Loucy (cell line): ENCODE data around the gene C20orf173.
"Not testable (repeated sequence)": the region's sequence is repeated elsewhere in the genome, so short reads cannot be mapped to it uniquely, and the experiment has no call there.

Experiments used
- H2AFZ ChIP-seq: fragments of 200-600 bp; sonication (generic); 2 replicates; pipeline ENCODE4 v1.6.0; 2016; ENCODE audit warnings: antibody characterized with exemption, mild to moderate bottlenecking, low read length, moderate library complexity
- H3F3A ChIP-seq: fragments of 200-600 bp; 2 replicates; pipeline ENCODE4 v1.6.0; 2016; ENCODE audit warnings: antibody characterized with exemption, low read depth, mild to moderate bottlenecking
- H3K27me3 ChIP-seq: fragments of 200-600 bp; sonication (generic); 2 replicates; pipeline ENCODE4 v1.6.1; 2014; ENCODE audit warnings: low read length, mild to moderate bottlenecking; ENCODE audit not compliant: insufficient read depth, poor library complexity, severe bottlenecking
- H3K36me3 ChIP-seq: fragments of 200-600 bp; sonication (generic); 2 replicates; pipeline ENCODE4 v1.6.1; 2016; ENCODE audit warnings: low read length; ENCODE audit not compliant: insufficient read depth
- H3K4me1 ChIP-seq: fragments of 200-600 bp; sonication (generic); 2 replicates; pipeline ENCODE4 v1.5.1; 2014; ENCODE audit warnings: low read length, mild to moderate bottlenecking; ENCODE audit not compliant: insufficient read depth, poor library complexity, severe bottlenecking
- H3K4me2 ChIP-seq: fragments of 200-600 bp; sonication (generic); 2 replicates; pipeline ENCODE4 v1.6.0; 2014; ENCODE audit warnings: antibody characterized with exemption, low read length, low read depth, mild to moderate bottlenecking; ENCODE audit not compliant: poor library complexity, severe bottlenecking
- H3K4me3 ChIP-seq: fragments of 200-600 bp; sonication (generic); 2 replicates; pipeline ENCODE4 v1.5.1; 2014; ENCODE audit warnings: low read length, mild to moderate bottlenecking, mixed read lengths; ENCODE audit not compliant: poor library complexity, severe bottlenecking
- H3K79me2 ChIP-seq: fragments of 200-600 bp; sonication (generic); 2 replicates; pipeline ENCODE4 v1.6.1; 2014; ENCODE audit warnings: low read length; ENCODE audit not compliant: insufficient read depth
- H3K9ac ChIP-seq: fragments of 200-600 bp; sonication (generic); 2 replicates; pipeline ENCODE4 v1.6.0; 2014; ENCODE audit warnings: mild to moderate bottlenecking, low read depth, low read length, moderate library complexity; ENCODE audit not compliant: poor library complexity, severe bottlenecking
- H3K9me2 ChIP-seq: fragments of 200-600 bp; sonication (generic); replicated peaks from 2 replicates; pipeline ENCODE4 v1.6.1; 2016; ENCODE audit warnings: low read depth, low read length, mixed read lengths
- H3K9me3 ChIP-seq: fragments of 200-600 bp; sonication (generic); 2 replicates; pipeline ENCODE4 v1.6.1; 2014; ENCODE audit warnings: mild to moderate bottlenecking, antibody characterized with exemption, low read length, low read depth; ENCODE audit not compliant: insufficient read depth
- H4K20me1 ChIP-seq: fragments of 200-600 bp; sonication (generic); 2 replicates; pipeline ENCODE4 v1.6.0; 2014; ENCODE audit warnings: antibody characterized with exemption, low read length, mild to moderate bottlenecking; ENCODE audit not compliant: insufficient read depth, poor library complexity, severe bottlenecking
- EZH2phosphoT487 ChIP-seq: fragments of 200-600 bp; IDR thresholded peaks from 2 replicates; pipeline ENCODE4 v1.6.1; 2018; ENCODE audit warnings: antibody characterized with exemption, mild to moderate bottlenecking, moderate library complexity, borderline replicate concordance
- TF ChIP-seq, protein P1 (sequence below): fragments of 200-600 bp; sonication (generic); conservative IDR thresholded peaks from 2 replicates; pipeline ENCODE4 v1.5.1; 2014; ENCODE audit warnings: mild to moderate bottlenecking, antibody characterized with exemption, low read length

C20orf173 gene

DNA sequence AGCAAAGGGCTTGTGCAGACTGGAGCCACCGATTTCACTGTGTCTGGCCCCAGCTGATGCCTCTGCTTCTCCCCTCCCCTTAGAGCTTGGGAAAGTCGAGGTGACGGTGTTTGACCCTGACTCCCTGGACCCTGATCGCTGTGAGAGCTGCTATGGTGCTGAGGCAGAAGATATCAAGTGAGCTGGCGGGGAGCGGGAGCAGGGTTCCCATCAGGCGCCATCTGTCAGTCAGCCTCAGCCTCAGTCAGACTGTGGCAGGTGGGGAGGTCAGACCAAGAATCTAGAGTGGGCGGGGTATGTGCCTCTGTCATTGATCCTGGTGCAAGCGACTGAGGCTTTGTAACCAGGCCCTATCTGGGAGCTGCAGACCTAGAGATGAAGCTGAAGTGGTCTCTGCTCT is 17.9 kb upstream of the C20orf173 start:
- H3K4me1 ChIP-seq = peaks cover 8% of the 10 kb centered on the region
- no peaks in the 10 kb centered on the region for H3F3A ChIP-seq
- no peaks in the 10 kb centered on the region for H3K9me2 ChIP-seq
- H3K27me3 ChIP-seq = no peaks in the 10 kb centered on the region
- no peaks in the 10 kb centered on the region for H3K9me3 ChIP-seq
- H3K9ac ChIP-seq = no peak overlapping the region
- H2AFZ ChIP-seq = no peak overlapping the region
- H3K36me3 ChIP-seq = peaks cover 3% of the 10 kb centered on the region; the same call in 1 of the 2 replicates
- no peak overlapping the region for H3K4me3 ChIP-seq
- no peak overlapping the region for H3K4me2 ChIP-seq
- no peaks in the 10 kb centered on the region for H4K20me1 ChIP-seq
- TF ChIP-seq EZH2phosphoT487 = no peak
- TF ChIP-seq, protein P1, sequence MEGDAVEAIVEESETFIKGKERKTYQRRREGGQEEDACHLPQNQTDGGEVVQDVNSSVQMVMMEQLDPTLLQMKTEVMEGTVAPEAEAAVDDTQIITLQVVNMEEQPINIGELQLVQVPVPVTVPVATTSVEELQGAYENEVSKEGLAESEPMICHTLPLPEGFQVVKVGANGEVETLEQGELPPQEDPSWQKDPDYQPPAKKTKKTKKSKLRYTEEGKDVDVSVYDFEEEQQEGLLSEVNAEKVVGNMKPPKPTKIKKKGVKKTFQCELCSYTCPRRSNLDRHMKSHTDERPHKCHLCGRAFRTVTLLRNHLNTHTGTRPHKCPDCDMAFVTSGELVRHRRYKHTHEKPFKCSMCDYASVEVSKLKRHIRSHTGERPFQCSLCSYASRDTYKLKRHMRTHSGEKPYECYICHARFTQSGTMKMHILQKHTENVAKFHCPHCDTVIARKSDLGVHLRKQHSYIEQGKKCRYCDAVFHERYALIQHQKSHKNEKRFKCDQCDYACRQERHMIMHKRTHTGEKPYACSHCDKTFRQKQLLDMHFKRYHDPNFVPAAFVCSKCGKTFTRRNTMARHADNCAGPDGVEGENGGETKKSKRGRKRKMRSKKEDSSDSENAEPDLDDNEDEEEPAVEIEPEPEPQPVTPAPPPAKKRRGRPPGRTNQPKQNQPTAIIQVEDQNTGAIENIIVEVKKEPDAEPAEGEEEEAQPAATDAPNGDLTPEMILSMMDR = no peak
- peaks cover 8% of the 10 kb centered on the region; the same call in 1 of the 2 replicates for H3K79me2 ChIP-seq

DNA sequence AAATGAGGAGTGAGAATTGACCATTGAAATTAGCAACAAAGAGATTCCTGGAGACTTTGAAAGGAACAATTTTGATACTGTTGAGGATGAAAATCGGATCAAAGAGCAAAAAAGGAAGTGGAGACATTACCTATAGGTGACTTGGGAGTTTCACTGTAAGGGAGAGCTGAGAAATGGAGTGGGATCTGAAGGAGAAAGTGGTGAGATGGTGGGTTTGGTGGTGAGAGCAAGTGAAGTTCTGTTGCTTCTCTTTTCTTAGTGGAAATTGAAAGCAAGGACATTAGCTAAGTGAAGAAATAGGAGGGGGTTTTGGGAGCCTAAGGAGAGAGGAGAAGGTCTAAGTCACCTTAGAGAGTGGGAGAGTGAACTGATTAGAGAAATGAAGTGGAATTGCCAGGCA is 16.7 kb upstream of the C20orf173 start:
- Histone ChIP-seq H2AFZ (no peak overlapping the region), H3F3A (no peaks in the 10 kb centered on the region), H3K79me2 (peaks cover 9% of the 10 kb centered on the region; the same call in 1 of the 2 replicates), H4K20me1 (no peaks in the 10 kb centered on the region), H3K4me3 (no peak overlapping the region), H3K9me3 (no peaks in the 10 kb centered on the region), H3K9me2 (no peaks in the 10 kb centered on the region), H3K27me3 (no peaks in the 10 kb centered on the region), H3K4me1 (peaks cover 17% of the 10 kb centered on the region), H3K4me2 (no peak overlapping the region), H3K9ac (no peak overlapping the region), H3K36me3 (peaks cover 3% of the 10 kb centered on the region; the same call in 1 of the 2 replicates)
- TF ChIP-seq EZH2phosphoT487 = no peak
- TF ChIP-seq, protein P1 = no peak

DNA sequence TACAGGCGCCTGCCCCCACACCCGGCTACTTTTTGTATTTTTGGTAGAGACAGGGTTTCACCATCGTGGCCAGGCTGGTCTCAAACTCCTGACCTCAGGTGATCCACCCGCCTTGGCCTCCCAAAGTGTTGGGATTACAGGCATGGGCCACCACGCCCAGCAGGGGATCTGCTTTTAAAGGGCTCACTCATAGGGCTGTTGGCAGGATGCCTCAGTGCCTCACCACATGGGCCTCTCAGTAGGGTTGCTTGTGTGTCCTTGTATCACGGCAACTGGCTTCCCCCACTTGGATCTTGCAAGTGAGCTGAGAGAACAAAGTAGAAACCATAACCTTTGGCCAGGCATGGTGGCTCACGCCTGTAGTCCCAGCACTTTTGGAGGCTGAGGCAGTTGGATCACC is 15.5 kb upstream of the C20orf173 start:
- H3K36me3 ChIP-seq, H3K9ac ChIP-seq, H2AFZ ChIP-seq, H3K9me2 ChIP-seq, H4K20me1 ChIP-seq, H3K27me3 ChIP-seq, H3K79me2 ChIP-seq, H3F3A ChIP-seq, H3K4me2 ChIP-seq, H3K4me3 ChIP-seq, H3K9me3 ChIP-seq: not testable (repeated sequence)
- peaks cover 18% of the 10 kb centered on the region for H3K4me1 ChIP-seq

DNA sequence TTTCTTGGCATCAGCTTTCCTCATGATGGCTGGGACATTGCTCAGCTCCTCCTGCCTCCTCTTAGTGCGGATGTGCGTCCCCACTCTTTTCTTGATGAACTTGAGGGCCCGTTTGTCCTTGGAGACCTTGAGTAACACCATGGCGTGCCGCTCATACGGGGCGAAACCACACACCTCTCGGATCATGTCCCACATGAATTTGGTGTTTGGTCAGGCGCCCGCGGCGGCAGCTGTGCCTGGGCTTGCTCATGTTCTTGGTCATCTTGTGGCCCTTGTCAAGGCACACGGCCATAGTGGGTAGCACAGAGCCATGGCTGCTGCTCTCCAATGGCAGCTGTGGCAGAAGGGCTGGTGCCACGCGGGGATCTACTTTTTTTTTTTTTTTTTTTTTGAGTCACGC is 15.0 kb upstream of the C20orf173 start:
- no peak overlapping the region for H2AFZ ChIP-seq
- H3F3A ChIP-seq = no peaks in the 10 kb centered on the region
- H3K79me2 ChIP-seq = peaks cover 9% of the 10 kb centered on the region; the same call in 1 of the 2 replicates
- H3K27me3 ChIP-seq = no peaks in the 10 kb centered on the region
- H3K4me3 ChIP-seq = no peak overlapping the region
- H3K4me2 ChIP-seq = no peak overlapping the region
- no peak overlapping the region for H3K9ac ChIP-seq
- no peaks in the 10 kb centered on the region for H3K9me2 ChIP-seq
- TF ChIP-seq, protein P1 = no peak
- TF ChIP-seq EZH2phosphoT487 = no peak
- H3K9me3 ChIP-seq = no peaks in the 10 kb centered on the region
- no peaks in the 10 kb centered on the region for H4K20me1 ChIP-seq
- H3K36me3 ChIP-seq = peaks cover 3% of the 10 kb centered on the region; the same call in 1 of the 2 replicates
- H3K4me1 ChIP-seq = peaks cover 18% of the 10 kb centered on the region
